K562 (cell line): ENCODE data around the gene MYO1F. TPM values are rescaled to one million over a fixed set of nuclear protein-coding genes. Genes with fewer than 3 reads are reported as not detected.

Experiments
- ATAC-seq: fragments of 200-7000 bp; cut with Tn5 transposase; 3 replicates; pipeline ENCODE4 v1.9.1; 2020; ENCODE audit warnings: moderate library complexity
- BruUV-seq: library from RNA; stranded (reverse); fragments of 400-500 nt; replicated peaks from 2 replicates; lab custom pipeline; 2021; lab: Mats Ljungman, UMichigan
- CTCF ChIA-PET: fragments of 300-600 bp; formaldehyde crosslinking; extraction: SDS; loops from one replicate; lab custom pipeline; 2021; ENCODE audit warnings: low intra/inter-chr PET ratio; lab: Yijun Ruan, JAX
- POLR2A ChIA-PET: fragments of 300-600, 350-650 bp; sonication (Branson Sonifier 250); formaldehyde crosslinking; extraction: SDS; loops from one replicate; lab custom pipeline; 2021; ENCODE audit warnings: antibody characterized with exemption, inconsistent platforms; lab: Yijun Ruan, JAX
- DNase-seq, 4 experiments: peaks; one replicate each; pipeline versions ENCODE4 v3.0.0 to v3.0.0-alpha.2; 2011 to 2018; ENCODE audit warnings: low spot score in 3 of 4, mixed read lengths in 3 of 4; ENCODE audit errors: extremely low read depth in 1 of 4
- FAIRE-seq: peaks from 2 replicates; lab custom pipeline; 2011; peaks lifted over from hg19 to GRCh38; lab: Jason Lieb, UNC
- H2AFZ ChIP-seq: 2 replicates; pipeline ENCODE4 v1.6.0; 2011; ENCODE audit warnings: low read depth, low read length, control low read depth, inconsistent platforms
- H3K27ac ChIP-seq: fragments of 200-600 bp; 3 replicates; pipeline ENCODE4 v1.8.0; 2011; ENCODE audit warnings: low read depth, mild to moderate bottlenecking, control low read depth, inconsistent platforms, low read length, moderate library complexity, mixed read lengths; ENCODE audit errors: extremely low read depth
- H3K27me3 ChIP-seq, 2 experiments: fragments of 300-600 bp in 1 of 2; 2 replicates in 1 of 2; 3 replicates in 1 of 2; pipeline versions ENCODE4 v1.6.0 to v1.8.0; 2011; ENCODE audit warnings: inconsistent platforms in 2 of 2, low read length in 2 of 2, mild to moderate bottlenecking in 1 of 2, mixed read lengths in 1 of 2, moderate library complexity in 1 of 2; ENCODE audit not compliant: control insufficient read depth in 2 of 2, insufficient read depth in 2 of 2
- H3K36me3 ChIP-seq: fragments of 300-600 bp; 3 replicates; pipeline ENCODE4 v1.8.0; 2011; ENCODE audit warnings: mild to moderate bottlenecking, low read length, inconsistent platforms; ENCODE audit not compliant: control insufficient read depth, insufficient read depth
- H3K4me1 ChIP-seq, 2 experiments: fragments of 200-600 bp in 1 of 2; replicated peaks in 1 of 2; 2 replicates in 1 of 2; 3 replicates in 1 of 2; pipeline versions ENCODE4 v1.5.1 to v1.8.0; 2011; ENCODE audit warnings: inconsistent platforms in 2 of 2, low read length in 2 of 2, mild to moderate bottlenecking in 1 of 2, mixed read lengths in 1 of 2, moderate library complexity in 1 of 2; ENCODE audit not compliant: control insufficient read depth in 2 of 2, insufficient read depth in 2 of 2
- H3K4me2 ChIP-seq: 2 replicates; pipeline ENCODE4 v1.6.1; 2011; ENCODE audit warnings: low read length, control low read depth, inconsistent platforms, mixed read lengths; ENCODE audit not compliant: insufficient read depth
- H3K4me3 ChIP-seq: fragments of 200-600 bp; sonication (generic), shearing (Covaris generic); 2 replicates; pipeline ENCODE4 v1.5.1; 2016; ENCODE audit warnings: control low read depth, inconsistent platforms
- H3K79me2 ChIP-seq: fragments of 200-600 bp; 3 replicates; pipeline ENCODE4 v1.8.0; 2011; ENCODE audit warnings: low read length, inconsistent platforms; ENCODE audit not compliant: control insufficient read depth, insufficient read depth
- H3K9ac ChIP-seq, 2 experiments: 2 replicates each; pipeline versions ENCODE4 v1.6.0 to v1.6.1; 2011; ENCODE audit warnings: low read depth in 2 of 2, low read length in 2 of 2, control low read depth in 1 of 2, inconsistent platforms in 1 of 2, mild to moderate bottlenecking in 1 of 2, mixed read lengths in 1 of 2; ENCODE audit not compliant: insufficient read depth in 1 of 2
- H3K9me1 ChIP-seq: one replicate; pipeline ENCODE4 v1.6.0; 2011; ENCODE audit warnings: inconsistent platforms, mild to moderate bottlenecking, low read length, moderate library complexity; ENCODE audit not compliant: control insufficient read depth, insufficient read depth
- H3K9me3 ChIP-seq: replicated peaks from 2 replicates; pipeline ENCODE4 v1.5.1; 2011; ENCODE audit warnings: low read depth, low read length, inconsistent platforms; ENCODE audit not compliant: control insufficient read depth, insufficient read depth
- H4K20me1 ChIP-seq: replicated peaks from 2 replicates; pipeline ENCODE4 v1.6.1; 2011; ENCODE audit warnings: low read length, inconsistent platforms, mixed read lengths; ENCODE audit not compliant: control insufficient read depth, insufficient read depth
- GTF2F1 ChIP-seq: IDR thresholded peaks from 2 replicates; pipeline ENCODE4 v1.6.1; 2011; ENCODE audit warnings: low read depth, low read length, improper control_type of control experiment
- KAT2B ChIP-seq: IDR thresholded peaks from one replicate; pipeline ENCODE4 v1.6.1; 2012; ENCODE audit warnings: low read depth, mild to moderate bottlenecking, control low read depth, inconsistent platforms, low read length, moderate library complexity
- POLR2A ChIP-seq: fragments of 450-650 bp; conservative IDR thresholded peaks from 2 replicates; pipeline ENCODE4 v1.6.1; 2016
- SRF ChIP-seq, 2 experiments: fragments of 250-450, 450-650 bp in 1 of 2; sonication (Bioruptor Pico) in 1 of 2; sonication (generic) in 1 of 2; formaldehyde crosslinking; IDR thresholded peaks; 2 replicates each; pipeline versions ENCODE4 v1.5.0 to v1.5.1; 2020 to 2022; ENCODE audit warnings: mild to moderate bottlenecking in 1 of 2, missing genetic modification reagents in 1 of 2
- WGBS: fragments of 100-300 bp; shearing (Covaris generic); methylation state at CpG from one replicate; pipeline ENCODE4 v1.1.6; 2016; ENCODE audit warnings: low coverage, mixed read lengths; ENCODE audit not compliant: insufficient coverage; ENCODE audit errors: missing lambda C conversion rate; 5-methylcytosine and 5-hydroxymethylcytosine counted together
- in situ Hi-C: fragments of 300-500 bp; cut with MboI; formaldehyde crosslinking; loops from 4 replicates; pipeline ENCODE4 v1.15.0; 2018; ENCODE audit warnings: inconsistent platforms, mixed read lengths
- intact Hi-C: fragments of 100-400 bp; cut with micrococcal nuclease; formaldehyde crosslinking; loops from 2 replicates; pipeline ENCODE4 v1.14.2; 2022
- polyA plus RNA-seq, 8 experiments: library from polyadenylated mRNA; depleted of rRNA in 4 of 8; stranded (reverse) in 5 of 8; unstranded in 3 of 8; fragments of >200 nt; fragmentation: Nextera tagmentation in 2 of 8; fragmentation: Illumina TruSeq in 1 of 8; extraction: Ambion mirVana in 2 of 8; extraction: Trizol in 1 of 8; gene quantifications; 2 replicates each; pipeline versions ENCODE4 v1.2.1 to v1.2.3, GENCODE V29; 2011 to 2014; ENCODE audit warnings: inconsistent platforms in 1 of 8, missing spikeins in 1 of 8
- total RNA-seq, 7 experiments: library from RNA; depleted of rRNA in 6 of 7; stranded (reverse); fragments of >200 nt in 6 of 7; fragmentation: Illumina TruSeq in 2 of 7; extraction: Trizol in 2 of 7; gene quantifications; 2 replicates each; pipeline versions ENCODE4 v1.2.1 to v1.2.3, GENCODE V29; 2011 to 2021; ENCODE audit warnings: low replicate concordance in 1 of 7
- TF ChIP-seq, protein P1 (sequence below): fragments of 250-450 bp; sonication (Bioruptor Pico); IDR thresholded peaks from 2 replicates; pipeline ENCODE4 v1.8.0; 2022; ENCODE audit warnings: moderate library complexity, mild to moderate bottlenecking, inconsistent platforms

Gene MYO1F
- total and polyA plus RNA-seq, 9 of the 15 experiments (the other 6 are each of a cell fraction or from before 2014, with no cell fraction given) = 0.78 to 9.4 (median 4.3) TPM

DNA sequence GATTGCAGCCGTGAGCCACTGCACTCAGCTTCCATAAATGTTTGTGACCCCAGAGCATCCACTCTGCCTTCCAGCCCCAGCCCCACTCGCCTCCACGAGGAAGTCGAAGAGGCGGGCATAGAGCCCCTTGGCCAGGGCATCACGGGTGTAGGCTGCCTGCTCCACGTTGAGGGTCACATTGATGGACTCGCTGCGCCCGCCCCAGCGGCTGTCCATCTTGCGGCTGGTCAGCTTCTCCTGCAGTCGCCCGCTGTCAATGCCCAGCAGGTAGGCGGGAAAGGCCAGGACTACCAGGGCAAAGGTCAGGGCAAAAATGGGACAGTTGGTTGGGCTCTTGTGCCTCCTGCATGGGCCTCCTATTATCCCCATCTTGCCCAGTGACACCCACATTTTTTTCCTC is 27.2 kb downstream of the MYO1F start:
- Histone ChIP-seq H3K4me1 (no peaks in the 10 kb centered on the region; a peak in 2 of 5 replicates), H3K9ac (no peak overlapping the region), H2AFZ (no peak overlapping the region), H3K27ac (no peak overlapping the region), H3K9me1 (no peaks in the 10 kb centered on the region), H3K79me2 (no peaks in the 10 kb centered on the region), H4K20me1 (no peaks in the 10 kb centered on the region), H3K4me2 (no peak overlapping the region), H3K27me3 (peaks cover 0 to 9% of the 10 kb centered on the region in 2 experiments; a peak in 2 of 5 replicates), H3K9me3 (no peaks in the 10 kb centered on the region; the same call in 1 of the 2 replicates), H3K4me3 (no peak overlapping the region), H3K36me3 (no peaks in the 10 kb centered on the region)
- intact Hi-C loops = no loop called here
- no peak for DNase-seq
- TF ChIP-seq KAT2B (no peak), SRF (CRISPR knock-in tag; IDR thresholded peaks at IDR 0.05) (no peak), POLR2A (no peak), GTF2F1 (no peak)
- TF ChIP-seq, protein P1, sequence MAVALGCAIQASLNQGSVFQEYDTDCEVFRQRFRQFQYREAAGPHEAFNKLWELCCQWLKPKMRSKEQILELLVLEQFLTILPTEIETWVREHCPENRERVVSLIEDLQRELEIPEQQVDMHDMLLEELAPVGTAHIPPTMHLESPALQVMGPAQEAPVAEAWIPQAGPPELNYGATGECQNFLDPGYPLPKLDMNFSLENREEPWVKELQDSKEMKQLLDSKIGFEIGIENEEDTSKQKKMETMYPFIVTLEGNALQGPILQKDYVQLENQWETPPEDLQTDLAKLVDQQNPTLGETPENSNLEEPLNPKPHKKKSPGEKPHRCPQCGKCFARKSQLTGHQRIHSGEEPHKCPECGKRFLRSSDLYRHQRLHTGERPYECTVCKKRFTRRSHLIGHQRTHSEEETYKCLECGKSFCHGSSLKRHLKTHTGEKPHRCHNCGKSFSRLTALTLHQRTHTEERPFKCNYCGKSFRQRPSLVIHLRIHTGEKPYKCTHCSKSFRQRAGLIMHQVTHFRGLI = no peak
- ATAC-seq = no peak
- FAIRE-seq = no peak
- CTCF ChIA-PET = interaction anchor here (0.6 kb wide), 1 partner anchor 113 kb away, joined by 3 read pairs; no protein-coding TSS in a partner anchor
- in situ Hi-C loops = no loop called here
- no TSS peak for BruUV-seq
- WGBS = 51% methylated on average over 15 of the region's 15 CpGs
- POLR2A ChIA-PET = interaction anchor here (0.6 to 0.7 kb wide), 2 partner anchors 140 to 1213 kb away, joined by 3 read pairs; no protein-coding TSS in a partner anchor
